ENCODE results near the gene NCBP2L.

Gene NCBP2L

DNA sequence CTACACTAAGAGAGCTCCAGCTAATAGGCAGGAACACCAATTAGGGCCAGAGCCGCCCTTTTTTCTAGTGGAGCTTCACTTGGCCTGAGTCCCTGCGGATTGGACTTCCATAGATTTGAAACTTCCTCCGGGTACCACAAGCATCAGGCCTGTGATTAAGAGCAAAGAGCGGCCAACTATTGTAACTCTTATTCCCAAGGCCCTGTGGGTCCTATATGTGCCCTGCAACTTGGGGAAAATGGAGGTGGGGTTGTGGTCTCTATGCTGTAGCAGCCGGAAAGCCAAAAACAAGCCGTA, at the start of gene NCBP2L:
TSS of gene NCBP2L (plus strand) at position 198 of the 297 bp plus-strand sequence. CDS start 16,488 bp downstream, outside the sequence.
- FAIRE-seq = no peak

DNA sequence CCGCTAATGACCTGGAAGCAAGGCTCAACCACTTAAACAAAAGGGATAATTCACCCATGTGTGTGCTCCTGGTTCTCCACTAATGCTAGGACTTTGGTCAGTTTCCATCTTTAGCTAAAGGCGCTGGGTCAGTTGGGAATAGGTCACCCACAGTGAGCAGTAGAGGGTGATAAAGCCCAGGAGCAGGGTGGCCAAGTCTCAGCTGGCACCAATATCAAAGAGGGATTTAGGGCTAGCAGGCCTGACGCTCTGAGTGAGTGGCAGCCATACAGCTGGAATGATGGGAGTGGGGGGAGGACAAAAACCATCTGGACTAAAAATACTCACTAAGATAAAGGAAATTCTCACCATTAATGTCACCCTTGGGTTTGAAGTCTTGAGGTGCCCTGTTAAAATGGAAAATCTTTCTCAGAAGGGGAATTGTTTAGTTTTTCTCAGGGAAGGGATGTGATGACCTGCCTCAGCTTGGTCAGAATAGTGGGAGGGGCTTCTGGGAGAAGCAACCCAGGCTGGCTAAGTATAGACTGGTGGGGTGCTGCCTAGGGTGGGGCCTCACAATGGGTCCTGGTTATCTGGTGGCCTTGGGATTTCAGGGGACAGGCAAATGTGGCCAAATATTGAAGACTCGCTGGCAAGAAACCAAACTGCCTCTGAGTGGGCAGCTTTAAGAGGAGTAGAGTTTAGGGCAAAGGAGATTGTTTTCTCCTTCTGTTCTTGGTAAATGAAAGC, 49.0 kb upstream of the NCBP2L start:
- FAIRE-seq = no peak

DNA sequence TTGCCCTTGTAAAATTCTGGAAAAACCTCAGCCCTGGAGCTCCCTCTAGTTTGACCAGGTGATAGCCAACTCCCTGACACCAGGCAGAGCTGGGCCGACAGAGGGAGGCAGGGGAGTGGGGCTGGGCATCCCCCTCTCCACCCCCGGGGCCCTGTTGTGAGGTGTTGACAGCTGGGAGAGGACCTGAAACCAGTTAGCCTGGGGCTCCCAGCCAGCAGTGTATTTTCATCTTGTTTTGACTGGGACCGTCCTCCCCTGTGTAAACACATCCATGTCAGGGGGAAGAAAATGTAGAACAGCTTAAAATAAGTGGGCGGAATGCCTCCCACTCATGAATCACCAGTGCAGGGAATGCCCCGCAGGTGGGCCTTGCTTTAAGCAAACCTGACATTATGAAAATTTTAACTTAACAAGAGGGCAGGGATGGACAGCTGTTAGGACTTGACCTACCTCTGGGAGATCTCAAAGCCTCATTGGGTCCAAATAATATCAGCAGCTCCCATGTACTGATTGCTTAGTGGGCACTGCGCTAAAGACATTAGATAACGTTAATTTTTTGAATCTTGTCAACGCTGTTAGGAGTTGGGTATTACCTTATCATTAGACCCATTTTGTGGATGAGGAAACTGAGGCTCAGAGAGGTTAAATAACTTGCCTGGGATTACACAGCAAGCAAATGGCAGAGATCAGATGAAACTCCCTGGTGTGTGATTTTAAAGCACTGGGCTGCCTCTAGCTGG, 47.8 kb upstream of the NCBP2L start:
- no peak for FAIRE-seq

DNA sequence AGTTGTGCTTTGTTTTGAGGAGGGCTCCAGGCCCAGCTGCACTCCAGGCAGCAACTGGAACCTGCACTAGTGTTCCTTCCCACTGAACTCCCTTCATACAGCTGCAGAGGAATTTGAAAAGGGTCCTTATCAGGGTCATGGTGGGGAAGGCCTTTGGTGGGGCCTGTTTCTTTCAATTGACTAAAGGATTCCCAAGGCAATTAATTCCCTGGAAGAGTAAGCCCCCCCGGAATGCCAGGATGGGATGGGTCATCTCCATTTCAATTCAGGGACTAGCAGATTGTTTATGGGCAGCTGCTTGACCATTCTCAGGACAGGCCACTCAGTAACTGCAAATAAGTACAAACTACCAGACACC, 47.3 kb upstream of the NCBP2L start:
- FAIRE-seq = no peak

DNA sequence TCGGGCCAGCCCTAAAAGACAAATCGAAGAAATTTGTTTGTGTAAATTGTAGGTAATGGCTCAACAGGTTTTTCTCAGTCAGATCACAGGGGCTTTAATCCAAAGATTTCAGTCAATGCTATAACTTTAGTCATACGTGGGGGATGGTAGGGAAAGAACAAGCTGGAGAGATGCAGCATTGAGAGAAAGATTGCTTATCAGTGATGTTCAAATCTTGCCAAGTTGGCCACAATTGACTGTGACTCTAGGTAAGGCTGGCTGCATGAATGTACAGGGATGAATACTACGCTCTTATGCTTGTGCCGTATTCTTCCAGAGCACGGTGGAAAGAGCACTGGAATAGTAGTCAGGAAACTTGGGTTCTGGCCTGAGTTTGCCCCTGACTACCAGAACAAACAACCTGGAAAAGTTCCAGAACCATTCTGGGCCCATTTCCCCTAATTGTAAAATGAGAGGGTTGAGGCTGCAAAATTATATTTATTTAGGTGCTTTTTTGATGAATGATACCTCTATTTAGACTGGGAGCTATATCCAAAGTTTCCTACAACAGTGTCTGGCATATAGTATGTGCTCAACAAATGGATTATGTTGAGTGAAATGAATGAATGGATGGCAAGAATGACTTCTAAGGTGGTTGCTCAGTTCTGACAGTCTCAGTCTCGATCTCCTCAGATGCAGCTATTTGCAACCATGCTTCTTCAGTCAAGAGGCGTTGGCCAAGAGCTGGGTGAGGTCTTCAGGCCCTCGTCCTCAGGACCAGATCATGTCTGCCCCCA, 46.4 kb upstream of the NCBP2L start:
- FAIRE-seq = no peak

DNA sequence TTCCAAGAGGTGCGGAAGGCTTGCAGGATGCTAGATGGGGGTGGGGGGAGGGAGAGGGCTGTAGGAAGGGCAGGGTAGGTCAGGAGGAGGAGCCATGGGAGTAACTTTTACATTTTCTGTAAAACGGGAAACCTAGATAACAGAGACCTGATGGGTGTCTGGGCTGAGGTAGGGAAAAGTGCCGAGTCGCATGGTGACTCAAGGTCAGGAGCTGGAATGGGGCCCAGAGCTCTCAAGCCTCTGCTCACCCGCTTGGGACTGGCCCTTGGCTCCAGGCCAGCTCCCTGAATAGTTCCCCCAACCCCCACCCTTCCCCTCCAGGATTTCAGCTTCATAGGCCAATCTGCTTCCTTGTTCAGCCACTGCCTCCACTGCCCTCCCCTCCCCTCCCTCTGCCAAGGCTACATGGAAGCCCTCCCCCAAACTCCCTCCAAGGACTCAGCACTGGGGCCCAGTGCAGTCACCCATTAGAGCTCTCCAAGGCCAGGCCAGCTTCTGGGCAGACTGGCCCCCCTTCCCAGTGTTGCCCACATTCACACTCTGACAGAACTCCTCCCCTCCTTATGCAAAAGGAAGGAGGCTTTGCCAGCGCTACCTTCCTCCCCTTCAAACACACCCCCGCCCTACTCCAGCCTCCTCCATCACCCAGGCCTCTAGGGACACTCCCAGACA, 45.6 kb upstream of the NCBP2L start:
- no peak for FAIRE-seq

DNA sequence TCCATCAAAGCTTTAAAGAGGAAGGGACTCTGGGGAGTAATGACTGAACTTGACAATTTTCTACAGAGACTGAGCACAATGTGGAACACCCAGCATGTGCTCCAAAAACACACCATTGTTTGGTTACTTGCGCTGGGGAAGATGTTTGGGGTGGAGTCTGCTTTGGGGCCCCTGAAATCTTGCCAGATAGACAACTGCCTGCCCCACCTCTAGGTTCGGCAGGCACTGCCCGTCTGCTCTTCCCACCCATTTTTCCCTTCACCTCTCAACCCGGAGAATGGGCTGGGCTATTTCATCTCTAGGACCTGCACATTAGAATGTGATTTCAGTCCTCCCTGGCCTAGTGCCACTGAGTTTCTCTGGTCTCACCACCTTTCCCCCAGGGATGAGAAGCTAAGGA, 43.8 kb upstream of the NCBP2L start:
- FAIRE-seq = no peak

DNA sequence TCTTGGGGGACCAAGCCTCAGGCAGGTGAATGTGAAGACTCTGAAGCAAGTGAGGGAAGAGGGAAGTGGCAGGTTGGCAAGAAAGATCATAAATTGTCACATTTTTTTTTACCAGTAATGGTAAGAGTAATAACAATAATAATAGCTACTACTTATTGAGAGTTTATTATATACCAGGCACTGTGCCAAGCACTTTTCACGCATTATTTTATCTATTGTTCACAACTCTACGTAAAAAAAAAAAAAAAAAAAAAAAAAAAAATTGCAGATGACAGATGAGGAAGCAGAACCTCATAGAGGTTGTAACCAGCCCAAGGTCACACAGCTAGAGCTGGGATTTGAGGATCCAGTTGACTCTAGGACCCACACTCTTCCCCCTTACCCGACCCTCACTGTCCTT, 42.9 kb upstream of the NCBP2L start:
- no peak for FAIRE-seq

DNA sequence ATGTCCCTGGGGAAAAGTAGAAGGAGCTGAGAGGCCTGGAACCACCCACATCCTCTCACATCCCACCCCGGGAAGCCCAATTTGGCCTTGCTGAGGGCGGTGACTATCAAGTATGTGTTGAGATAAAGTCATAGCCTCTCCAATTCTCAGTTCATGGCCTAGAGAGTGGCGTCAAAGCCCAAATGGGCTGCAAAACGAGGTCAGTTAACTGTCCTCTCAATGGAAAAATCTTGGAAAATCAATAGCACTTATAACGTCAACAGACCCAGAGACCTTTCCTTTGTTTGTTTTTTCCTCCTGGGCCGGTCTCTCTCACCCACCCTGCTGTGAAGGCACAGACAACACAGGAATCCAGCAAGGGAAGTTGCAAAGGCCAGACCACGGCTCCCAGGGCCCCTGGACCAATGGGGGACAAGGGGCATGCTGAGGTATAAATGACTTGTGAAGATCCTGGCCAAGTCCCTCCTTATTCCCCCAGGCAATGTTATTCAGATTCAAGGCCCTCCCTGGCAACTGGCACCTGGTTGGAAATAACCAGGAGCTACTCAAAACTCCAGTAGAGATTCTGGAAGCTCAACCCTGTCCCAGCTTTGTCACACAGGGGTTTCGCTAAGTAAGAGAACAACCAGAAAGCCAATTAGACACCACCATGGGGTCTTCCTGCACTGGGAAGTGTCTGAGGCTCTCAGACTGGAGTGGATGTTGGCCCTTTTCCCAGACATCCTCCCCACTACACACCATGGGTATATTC, 40.6 kb upstream of the NCBP2L start:
- FAIRE-seq = no peak

DNA sequence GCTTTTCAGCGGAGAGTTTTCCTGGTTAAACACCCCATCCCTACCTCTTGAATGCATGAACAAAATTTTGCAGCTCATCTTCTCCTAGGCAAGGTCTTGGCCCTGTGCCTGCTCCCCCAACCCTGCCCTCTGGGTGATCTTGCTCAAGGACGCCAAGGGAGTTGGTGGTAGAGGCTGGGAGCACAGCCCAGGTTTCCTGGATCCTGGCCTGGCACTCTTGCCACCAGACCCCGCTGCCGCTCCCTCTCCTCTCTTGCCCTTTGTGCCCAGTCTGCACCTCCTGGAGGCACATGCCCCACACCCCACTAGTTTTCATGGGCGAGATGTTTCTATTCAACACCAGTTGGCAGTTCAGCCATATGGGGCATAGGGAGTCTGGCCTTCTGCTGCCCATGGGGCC, 39.3 kb upstream of the NCBP2L start:
- no peak for FAIRE-seq

DNA sequence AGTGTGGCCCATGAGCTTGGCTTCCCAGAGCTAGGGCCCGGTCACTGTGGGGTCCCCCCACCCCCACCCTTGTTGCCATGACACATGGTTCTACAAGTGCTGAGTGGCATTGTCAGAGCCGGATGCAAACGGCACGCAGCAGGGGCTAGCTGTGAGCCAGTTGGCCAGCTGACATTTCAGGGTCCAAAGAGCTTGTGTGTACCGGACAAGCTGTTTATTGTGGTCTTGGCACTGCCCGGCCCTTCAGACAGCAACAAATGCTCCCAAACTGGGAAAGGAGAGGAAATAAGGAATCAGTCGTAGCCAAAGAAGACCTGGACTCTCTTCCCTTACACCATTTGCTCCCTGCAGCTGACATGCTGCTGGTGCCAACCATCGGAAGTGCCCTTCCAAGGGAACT, 38.8 kb upstream of the NCBP2L start:
- no peak for FAIRE-seq

DNA sequence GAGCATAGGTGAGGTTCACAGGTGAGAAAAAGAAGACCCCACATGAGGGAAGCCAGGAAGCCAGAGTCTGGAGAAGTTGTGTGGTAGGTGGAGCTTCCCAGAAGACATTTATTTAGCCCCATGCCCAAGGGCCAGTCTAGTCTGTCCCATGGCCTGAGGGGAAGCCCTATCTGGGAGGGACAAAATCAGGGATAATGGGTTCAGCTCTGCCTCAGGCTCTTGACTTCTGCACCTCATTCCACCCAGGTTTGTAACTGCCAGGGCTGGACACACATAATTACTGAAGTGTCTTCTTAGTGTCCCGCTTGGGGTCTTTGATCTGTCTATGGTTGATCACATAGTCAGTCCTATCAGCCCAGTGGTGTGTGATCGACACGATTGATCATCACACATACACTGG, 38.0 kb upstream of the NCBP2L start:
- FAIRE-seq = no peak

DNA sequence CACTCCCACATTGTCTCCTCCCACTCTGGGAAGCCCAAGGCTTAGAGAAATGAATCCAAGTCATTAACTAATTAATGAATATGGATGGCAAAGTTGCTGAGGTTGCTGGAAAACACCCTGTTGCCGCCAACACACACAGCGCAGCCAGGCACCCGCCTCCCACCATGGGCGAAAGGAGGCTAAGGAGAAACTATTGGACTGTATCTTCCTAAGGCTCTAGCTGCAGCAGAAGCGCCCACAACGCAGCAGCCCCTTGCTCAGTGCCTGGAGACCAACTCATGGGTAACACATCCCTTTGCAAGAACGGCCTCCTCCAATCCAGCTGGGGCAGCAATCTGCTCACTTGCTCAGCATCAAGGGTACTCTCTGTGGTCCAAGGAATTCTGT, 36.1 kb upstream of the NCBP2L start:
- no peak for FAIRE-seq

DNA sequence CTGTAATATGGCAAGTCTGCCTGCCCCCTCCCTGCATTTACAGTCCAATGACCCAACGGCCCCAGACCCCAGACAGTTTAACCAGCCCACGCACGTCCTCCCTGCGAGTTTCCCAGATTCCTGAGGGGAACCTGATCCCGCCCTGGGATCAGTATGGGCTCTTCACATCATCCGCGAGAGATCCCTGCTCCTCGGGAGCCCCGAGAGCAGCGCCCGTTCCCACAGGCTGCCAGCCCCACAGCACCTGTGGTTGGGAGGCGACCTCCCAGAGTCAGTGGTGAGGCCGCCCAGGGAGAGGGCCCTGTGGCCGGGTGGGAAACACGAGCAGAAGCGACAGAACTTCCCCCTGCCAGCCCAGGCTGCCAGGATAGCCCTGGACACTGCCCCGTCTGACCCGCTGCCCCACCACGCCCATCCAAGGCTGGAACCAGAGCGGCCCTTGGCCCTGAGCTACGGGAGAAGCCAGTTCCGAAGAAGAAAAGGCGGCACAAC, 34.8 kb upstream of the NCBP2L start:
- FAIRE-seq = no peak

DNA sequence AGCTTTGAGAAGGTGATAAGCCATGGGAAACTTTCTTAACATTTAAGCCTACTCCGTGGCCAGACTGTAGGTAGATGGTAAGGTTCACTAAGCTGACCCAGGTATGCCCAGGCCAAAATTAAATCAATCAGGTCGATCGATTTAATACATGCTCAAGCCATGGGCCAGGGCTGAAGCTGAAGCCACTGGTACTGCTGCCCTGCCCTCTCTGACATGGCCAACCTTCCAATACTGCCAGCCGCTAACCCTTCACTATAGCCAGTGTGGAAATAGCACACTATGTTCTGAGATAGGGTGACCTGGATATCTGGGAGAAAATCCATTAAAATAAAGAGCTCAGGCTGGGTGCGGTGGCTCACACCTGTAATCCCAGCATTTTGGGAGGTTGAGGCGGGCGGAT, 33.5 kb upstream of the NCBP2L start:
- no peak for FAIRE-seq

DNA sequence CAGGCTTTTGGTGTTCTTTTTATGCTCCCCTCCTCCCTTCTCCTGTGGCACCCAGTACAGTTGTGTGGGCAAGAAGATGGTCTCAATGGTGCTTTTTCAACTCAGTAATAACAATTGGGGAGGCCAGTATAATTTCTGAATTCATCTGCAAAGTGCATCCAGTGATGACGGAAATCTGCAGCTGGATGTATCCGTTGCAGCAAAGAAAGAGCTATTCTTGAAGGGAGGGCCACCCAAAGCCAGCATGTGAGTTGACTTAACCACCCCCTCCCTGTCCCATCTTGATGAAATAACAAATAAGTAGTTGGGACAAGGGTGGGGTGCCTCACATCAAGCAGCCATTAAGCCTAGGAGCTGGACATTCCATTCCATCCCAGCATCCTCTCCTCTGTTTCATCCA, 32.7 kb upstream of the NCBP2L start:
- no peak for FAIRE-seq

DNA sequence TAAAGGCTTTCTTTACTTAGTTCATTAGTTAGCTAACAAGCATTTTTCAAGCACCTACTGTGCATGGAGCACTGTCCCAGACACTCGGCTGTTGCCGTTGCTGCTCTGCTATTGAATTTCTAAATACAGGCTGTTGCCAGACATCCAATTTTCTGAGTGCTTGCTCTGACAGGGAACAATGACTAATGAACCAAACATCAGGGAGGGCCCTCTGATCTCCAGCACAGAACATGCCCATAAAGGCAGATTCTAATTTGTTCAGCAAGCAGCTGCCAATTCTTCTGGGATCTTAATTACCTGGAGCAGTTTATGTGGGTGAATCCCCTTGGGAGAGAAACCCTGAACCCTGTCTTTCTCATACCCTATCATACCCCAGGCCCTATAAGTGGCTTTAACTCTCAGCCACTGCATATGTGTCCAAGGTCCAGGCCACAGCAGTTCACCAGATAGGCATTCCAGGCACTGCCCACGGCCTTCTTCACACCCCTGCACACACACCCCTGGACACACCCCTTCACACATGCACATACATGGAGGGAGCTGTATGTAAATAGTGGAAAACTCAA, 29.9 kb upstream of the NCBP2L start:
- FAIRE-seq = no peak

DNA sequence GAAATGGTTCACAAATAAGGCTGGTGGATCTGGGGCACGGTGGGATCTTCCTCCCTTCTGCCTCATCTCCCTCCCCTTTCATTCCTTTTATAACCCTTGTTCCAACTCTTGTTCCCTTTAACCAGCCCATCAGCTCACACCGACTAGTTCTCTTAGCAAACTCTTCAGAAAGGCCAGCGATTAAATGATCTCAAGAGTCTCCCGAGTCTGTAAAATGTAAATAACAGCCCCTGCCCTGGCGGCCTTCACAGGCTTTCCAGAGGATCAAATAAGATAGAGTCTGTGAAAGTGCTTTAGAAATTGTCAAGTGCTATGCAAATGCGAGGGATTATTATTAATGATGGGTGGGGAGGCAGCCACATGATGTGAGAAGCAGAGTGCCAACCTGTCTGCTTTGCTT, 29.0 kb upstream of the NCBP2L start:
- FAIRE-seq = no peak

DNA sequence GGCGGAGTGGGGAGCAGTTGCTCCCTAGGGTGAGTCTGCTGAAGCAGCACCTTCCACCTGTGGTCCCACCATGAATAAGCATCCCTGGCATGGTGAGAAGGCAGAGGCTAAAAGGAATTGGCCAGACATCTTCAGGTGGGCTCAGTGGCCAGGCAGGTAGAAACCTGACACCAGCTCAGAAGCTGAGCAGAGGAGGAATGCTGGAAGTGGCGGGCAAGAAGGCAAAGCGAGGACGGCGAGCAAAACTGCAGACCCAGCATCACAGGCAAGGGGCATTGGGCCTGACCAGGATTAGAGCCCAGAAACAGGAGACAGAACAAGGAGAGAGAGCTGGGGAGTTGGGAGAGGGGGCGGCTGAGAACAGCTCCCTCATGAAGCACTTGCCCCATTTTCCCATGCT, 27.3 kb upstream of the NCBP2L start:
- FAIRE-seq = no peak

DNA sequence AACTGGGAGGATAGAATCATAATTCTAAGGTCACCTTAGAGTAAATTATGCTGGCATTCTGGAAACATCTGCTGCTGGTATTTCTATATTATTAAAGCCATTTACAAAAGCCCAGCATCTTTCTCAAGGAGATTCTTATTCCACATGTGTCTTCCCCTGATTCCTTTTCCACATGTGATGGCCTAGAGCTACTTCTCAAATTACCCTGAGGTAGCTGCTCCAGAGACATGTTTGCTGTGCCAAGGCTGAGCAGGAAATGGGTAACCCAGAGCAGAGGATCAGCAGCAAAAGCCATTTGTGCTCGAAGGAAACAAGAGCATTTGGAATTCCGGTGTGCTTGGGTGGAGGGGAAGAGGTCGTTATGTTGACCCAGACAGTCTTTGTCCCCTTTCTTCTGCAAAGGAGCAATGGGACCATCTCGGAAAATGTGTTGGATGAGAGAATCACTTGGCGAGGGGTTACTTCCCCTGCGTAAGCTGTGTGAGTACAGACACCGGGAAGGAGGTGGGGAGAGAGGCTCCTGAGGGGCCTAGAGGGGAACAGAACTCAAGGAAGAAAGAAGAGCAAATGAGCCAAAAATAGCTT, 26.6 kb upstream of the NCBP2L start:
- no peak for FAIRE-seq

DNA sequence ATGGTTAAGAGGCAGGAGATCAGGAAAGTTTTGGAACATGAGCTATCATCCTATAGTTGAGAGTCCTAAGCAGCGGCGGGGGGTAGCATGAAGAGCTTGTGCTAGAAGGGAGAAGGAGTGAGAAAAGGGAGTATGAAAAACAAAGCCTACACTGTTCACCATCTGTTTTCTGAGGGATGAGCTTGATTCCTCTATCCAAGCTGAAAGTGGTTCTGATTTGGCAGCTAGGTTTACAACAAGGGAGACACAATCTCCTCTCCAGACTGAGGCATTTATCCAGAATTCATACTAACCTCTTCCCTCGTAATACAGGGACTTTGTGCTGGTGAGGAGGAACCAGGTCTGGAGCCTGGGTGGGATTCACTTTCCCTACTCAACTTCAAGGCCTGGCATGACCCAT, 25.5 kb upstream of the NCBP2L start:
- FAIRE-seq = no peak

DNA sequence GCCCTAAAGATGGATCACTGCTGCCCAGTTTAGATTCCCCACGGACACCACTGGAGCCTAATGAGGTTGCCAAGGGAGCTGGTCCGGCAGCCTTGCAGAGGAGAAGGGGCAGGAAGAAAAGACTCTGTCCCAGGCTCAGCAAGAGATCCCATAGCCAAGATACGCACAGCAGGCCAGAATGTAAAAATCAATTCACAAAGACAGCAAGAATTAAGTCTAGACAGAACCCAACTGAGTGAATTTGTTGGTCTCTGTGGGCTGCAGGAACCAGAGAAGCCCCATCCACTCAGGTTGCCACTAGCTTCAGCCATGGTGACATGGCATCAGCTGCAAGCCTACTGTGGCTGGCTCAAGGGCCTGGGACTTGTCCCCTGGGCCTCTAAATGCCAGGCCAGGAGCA, 24.8 kb upstream of the NCBP2L start:
- FAIRE-seq = no peak
